Activated CD4-positive, alpha-beta T cell treated with anti-CD3 and anti-CD28 coated beads, Interleukin-2, amount 50 U/mL, for 48 hours (primary cell): ENCODE data around the gene LRRC15.

Experiments used
- DNase-seq, 2 experiments: peaks; one replicate each; pipeline ENCODE4 v3.0.0-alpha.2; 2020

The LRRC15 gene

GRCh38 chr3:194357681-194358080, 11.9 kb downstream of the LRRC15 start:
- no peak for DNase-seq

GRCh38 chr3:194355379-194355778, 14.2 kb downstream of the LRRC15 start:
- no peak for DNase-seq

DNA sequence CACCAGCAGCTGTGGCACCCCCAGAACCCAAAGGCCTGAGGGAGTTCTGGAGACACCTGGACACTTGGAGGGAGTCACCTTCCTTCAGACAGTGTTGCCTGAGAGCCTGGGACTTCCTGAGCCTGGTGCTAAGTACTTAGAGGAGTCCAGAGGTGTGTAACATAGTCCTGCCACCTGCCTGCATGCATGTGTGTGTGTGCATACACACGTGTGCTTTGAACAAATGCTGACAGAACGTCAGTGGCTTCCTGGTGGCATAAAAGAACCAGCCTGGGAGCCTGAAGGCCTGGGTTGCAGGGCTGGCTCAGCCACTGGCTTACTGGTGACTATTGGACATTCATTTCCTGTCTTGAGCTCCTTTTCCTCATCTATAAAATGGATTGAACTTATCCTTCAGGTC, 15.2 kb downstream of the LRRC15 start:
- DNase-seq: no peak

GRCh38 chr3:194352667-194353246, 16.8 kb downstream of the LRRC15 start:
- no peak for DNase-seq

GRCh38 chr3:194351952-194352536, 17.5 kb downstream of the LRRC15 start:
- DNase-seq: no peak

- DNase-seq: no peak
Observed at GRCh38 chr3:194351080-194351672, 18.4 kb downstream of the LRRC15 start, which contains the start of gene CPN2. CPN2 (minus strand) TSS chr3:194351328; CDS start chr3:194342702, 8,626 bp downstream.

DNA sequence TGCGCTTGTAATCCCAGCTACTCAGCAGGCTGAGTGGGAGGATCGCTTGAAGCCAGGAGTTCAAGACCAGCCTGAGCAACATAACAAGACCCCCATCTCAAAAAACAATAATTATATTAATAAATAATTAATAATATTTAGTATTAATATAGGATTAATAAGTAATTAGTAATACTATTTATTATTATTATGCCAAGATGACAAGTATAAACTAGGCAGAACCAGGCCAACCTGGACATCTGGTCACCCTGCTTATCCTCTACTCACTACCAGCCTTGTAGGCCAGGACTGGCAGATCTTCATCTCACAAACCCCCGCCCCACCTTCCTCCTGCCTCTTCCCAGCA, 18.8 kb downstream of the LRRC15 start:
- no peak for DNase-seq

- no peak for DNase-seq
Observed at GRCh38 chr3:194348354-194348753, 21.2 kb downstream of the LRRC15 start.

GRCh38 chr3:194346621-194347020, 22.9 kb downstream of the LRRC15 start:
- no peak for DNase-seq

DNA sequence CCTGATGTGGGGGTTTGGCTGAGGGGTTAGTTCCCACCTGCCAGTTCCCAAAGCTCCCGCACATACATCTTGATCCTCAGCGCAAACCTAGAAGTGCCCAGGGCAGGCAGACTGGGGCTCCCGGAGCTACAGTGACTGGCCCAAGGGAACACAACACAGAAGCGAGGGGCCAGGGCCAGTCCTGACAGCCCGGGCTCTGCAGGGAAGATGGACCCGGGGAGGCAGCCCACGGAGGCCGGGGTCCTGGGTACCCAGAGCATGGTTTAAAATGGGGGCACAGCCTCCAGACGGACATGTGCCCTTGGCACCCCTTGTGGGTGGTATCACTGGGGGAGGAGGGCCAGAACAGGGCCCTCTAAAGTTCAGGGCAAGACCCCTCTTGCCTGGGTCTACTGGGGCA, 23.5 kb downstream of the LRRC15 start:
- no peak for DNase-seq

GRCh38 chr3:194344012-194344411, 25.5 kb downstream of the LRRC15 start:
- DNase-seq: peak; percentile 81 to 84

- DNase-seq: no peak
Observed at GRCh38 chr3:194343561-194343893, 26.0 kb downstream of the LRRC15 start.

DNA sequence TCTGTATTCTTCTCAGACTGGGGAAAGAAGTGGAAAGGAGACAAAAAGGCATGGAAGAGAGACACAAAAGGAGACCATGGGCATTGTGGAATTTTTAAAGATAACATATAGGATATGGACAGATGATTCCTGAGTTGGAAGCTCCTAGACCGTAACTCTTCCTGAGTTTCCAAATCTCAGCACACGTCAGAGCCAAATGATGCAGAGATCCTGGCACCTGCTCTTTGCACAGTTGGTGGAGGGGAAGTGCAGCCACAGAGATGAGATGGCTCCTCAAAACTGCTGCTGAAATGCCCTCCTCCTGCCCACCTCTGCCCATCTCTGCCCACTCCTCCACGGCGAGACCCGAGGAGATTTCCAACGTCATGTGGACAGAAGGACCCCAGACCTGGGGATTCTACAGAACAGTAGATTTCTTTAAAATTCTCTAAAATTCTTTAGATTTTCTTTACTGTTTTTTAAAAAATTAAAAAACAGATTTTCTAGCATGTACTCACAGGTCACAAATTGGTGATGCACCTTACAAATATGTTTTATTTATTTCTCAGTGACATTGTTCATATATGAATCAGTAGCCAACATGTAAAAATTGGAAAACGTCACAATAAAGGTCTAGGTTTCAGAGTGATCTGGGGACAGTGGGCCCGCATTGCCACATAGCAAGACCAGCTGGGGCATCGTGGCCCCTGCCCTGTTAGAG, 26.5 kb downstream of the LRRC15 start:
- no peak for DNase-seq

DNA sequence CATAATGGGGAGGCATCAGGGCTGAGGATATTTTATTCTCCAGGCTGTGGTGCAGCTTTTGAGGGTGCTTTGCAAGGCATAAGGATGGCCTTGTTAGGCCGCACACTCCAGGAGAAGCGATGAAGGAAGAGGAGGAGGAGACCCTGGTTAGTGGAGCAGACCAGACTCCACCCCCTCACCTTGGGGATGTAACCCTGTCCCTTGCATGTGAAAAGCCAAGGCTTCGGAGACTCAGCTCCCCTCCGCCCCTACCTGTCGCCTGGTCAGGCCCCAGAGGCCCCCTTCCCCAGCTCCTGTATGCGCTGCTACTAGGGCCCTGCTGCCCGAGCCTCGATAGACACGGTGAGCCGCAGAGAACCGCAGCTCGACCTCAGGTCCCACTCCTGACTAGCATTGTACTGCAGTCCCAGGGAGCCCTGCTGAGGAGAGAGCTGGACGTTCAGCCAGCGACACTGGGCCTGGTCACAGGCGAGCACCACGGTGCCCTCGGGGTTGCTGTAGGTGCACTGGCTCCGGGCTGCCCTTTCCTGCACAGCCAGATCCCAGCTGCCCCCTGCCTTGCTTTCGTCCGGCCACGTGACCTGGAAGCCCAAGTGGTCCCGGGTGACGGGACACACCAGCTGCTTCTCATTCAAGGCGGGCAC, 28.7 kb downstream of the LRRC15 start:
- no peak for DNase-seq

GRCh38 chr3:194339840-194340239, 29.7 kb downstream of the LRRC15 start:
- no peak for DNase-seq

GRCh38 chr3:194339356-194339755, 30.2 kb downstream of the LRRC15 start:
- DNase-seq: no peak

GRCh38 chr3:194337965-194338753, 31.4 kb downstream of the LRRC15 start:
- no peak for DNase-seq

- no peak for DNase-seq
Observed at GRCh38 chr3:194336601-194337355, 32.8 kb downstream of the LRRC15 start.

DNA sequence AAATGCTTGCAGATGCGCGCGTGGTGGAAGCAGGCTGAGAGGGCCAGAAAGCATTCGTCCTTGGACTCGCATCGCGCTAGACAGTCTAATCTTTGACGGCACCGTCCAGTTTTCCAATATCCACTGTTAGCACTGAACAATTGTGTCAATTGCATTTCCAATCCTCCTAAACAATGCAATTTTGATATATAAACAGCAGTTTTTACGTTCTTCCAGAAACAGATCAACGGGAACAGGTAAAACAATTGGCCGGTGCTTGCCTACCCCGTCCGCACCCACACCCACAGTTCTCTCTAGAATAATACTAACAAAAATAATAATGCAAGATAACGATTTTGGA, 35.6 kb downstream of the LRRC15 start:
- no peak for DNase-seq

DNA sequence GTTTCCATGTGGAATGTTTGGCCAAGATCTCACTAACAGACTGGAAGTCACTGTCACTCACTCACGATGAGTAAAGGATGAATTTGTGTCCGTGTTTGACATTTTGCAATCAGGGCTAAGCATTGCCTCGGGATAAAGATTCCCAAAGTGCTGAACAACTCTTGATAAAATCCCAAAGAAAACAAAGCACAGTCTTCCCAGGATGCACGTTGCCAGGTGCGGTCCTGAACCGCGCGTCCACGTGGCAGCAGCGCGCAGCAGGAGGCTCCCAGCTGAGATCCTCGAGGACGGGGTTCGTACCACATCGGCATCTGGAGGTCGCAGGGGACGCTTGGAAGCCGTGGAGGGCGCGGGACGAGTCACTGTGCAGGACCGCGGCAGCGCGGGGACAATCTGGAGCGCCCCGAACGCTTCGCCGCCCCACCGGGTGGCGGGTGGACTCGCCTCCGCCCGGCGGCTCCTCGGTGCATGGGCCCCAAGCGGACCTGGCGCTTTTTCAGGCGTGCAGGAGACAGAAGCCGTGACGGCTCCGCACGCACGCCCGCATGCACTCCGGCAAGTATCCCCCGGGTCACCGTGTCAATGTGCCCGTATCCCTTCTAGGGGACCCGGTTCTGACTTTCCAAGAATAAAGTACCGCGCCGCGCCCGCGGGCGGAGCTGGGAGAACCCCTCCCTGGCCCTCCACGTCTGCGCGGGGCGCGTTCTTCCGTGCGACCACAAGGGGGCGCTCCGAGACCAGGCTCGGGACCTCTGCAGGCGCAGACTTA, 36.1 kb downstream of the LRRC15 start:
- peak; percentile 91 to 93 for DNase-seq

GRCh38 chr3:194332858-194333211, 36.7 kb downstream of the LRRC15 start:
- no peak for DNase-seq

DNA sequence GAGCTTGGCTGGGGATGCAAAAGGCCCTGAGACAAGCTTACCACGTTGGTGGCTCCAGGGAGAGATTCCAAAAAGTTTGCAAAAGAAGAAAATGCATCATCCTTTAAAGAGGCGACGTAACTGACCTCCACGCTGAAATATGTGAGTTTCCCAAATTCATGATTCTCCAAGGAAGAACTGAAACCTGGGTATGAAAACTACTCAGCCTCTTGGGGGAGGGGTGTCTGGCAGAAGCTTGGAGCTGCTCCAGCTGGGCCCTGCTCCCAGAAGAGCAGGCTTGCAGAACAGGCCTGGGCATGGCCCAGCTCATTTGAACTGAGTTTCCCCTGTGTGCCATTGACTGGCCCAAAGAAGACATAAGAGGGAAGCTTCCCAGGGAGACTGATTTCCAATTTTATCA, 39.0 kb downstream of the LRRC15 start:
- DNase-seq: no peak
